ENCODE results near the gene PDCD6IP. TPM values are rescaled to one million over a fixed set of nuclear protein-coding genes. Genes with fewer than 3 reads are reported as not detected.

PDCD6IP gene
- total and polyA plus RNA-seq, 7 experiments from 2014 or later, result 60.3 to 221 (median 191) TPM

DNA sequence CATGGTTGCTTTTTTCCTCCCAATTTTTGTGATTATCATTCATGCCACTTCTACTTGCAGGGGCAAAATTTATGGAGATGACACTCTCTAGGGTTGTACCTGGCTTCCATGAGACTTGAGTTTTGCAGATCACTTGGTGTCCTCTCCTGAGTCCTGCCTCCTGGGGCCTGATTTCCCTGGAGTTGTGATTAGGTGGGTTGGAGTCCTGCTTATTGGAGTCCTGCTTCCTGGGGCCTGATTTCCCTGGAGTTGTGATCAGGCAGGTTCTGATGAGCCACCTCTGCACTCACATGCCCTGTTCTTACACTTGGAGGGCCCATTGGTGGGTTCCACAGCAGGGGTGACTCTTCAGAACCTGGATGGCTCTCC, 102.0 kb downstream of the PDCD6IP start:
- ATAC-seq (no peak), DNase-seq (no peak)
- Mint-ChIP-seq H3K4me1 (no peaks in the 10 kb centered on the region), H3K9me3 (peaks cover 0 to 2% (median 0%) of the 10 kb centered on the region in 11 donors), H3K4me3 (no peak overlapping the region), H3K27me3 (no peaks in the 10 kb centered on the region), H3K36me3 (no peaks in the 10 kb centered on the region), H3K27ac (no peak overlapping the region)
- CTCF ChIA-PET, result no interaction called here
- no peaks in the 10 kb centered on the region for H3K4me1 ChIP-seq (ENCODE audit: control insufficient read depth in 2 of 2, insufficient read depth in 2 of 2, low read length in 2 of 2)
- H3K4me3 ChIP-seq (ENCODE audit: low read length), result no peak overlapping the region
- POLR2A ChIA-PET, result no interaction called here
- H3K36me3 ChIP-seq (ENCODE audit: control insufficient read depth in 2 of 3, insufficient read depth in 3 of 3, low read length in 3 of 3), result no peaks in the 10 kb centered on the region
- intact Hi-C loops (cut with micrococcal nuclease), result no loop called here
- no peak overlapping the region for H3K27ac ChIP-seq (ENCODE audit: low read depth, low read length)
- no peaks in the 10 kb centered on the region for H3K27me3 ChIP-seq (ENCODE audit: control insufficient read depth in 2 of 2, insufficient read depth in 2 of 2, low read length in 2 of 2)
- H3K9me3 ChIP-seq (ENCODE audit: control insufficient read depth in 2 of 3, low read length in 3 of 3), result no peaks in the 10 kb centered on the region

DNA sequence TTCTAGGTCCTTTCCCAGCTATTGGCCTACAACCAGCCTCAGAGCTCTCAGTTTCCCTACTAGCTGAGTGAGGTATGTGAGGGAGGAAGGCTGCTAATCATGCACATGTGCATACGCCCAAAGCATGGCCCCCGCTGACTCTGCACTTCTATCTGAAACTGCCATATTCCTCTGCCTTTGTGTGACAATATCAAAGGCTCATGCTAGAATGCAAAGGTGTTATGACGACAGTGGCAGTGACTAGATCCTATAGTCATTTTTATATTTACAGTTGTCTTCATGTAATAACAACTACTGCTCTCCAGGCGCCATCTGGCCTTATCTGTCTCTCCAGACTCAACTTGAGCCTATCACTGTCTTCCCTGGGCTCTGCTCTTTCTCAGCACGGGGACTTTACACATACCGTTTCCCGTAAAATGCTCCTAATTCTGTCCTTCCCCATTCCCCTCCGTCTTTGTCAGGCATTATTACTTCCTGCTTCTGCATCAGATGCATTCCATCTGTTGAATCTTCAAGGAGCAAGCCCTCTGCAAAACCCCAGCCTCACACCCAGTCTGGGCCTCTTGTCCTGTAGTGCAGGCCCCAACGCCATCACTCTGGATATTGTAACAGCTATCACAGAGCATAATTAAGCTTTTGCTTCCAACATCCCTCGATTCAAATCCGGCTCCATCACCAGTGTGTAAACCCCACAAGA, 102.5 kb downstream of the PDCD6IP start:
- H3K27me3 ChIP-seq (ENCODE audit: control insufficient read depth in 2 of 2, insufficient read depth in 2 of 2, low read length in 2 of 2), result no peaks in the 10 kb centered on the region
- H3K4me1 ChIP-seq (ENCODE audit: control insufficient read depth in 2 of 2, insufficient read depth in 2 of 2, low read length in 2 of 2), result no peaks in the 10 kb centered on the region
- ChIA-PET POLR2A (no interaction called here), CTCF (no interaction called here)
- Mint-ChIP-seq H3K36me3 (no peaks in the 10 kb centered on the region), H3K9me3 (peaks cover 0 to 2% (median 0%) of the 10 kb centered on the region in 11 donors), H3K4me1 (no peaks in the 10 kb centered on the region), H3K27ac (no peak overlapping the region), H3K27me3 (no peaks in the 10 kb centered on the region), H3K4me3 (no peak overlapping the region)
- no peak overlapping the region for H3K4me3 ChIP-seq (ENCODE audit: low read length)
- no peaks in the 10 kb centered on the region for H3K9me3 ChIP-seq (ENCODE audit: control insufficient read depth in 2 of 3, low read length in 3 of 3)
- no peak for DNase-seq
- H3K36me3 ChIP-seq (ENCODE audit: control insufficient read depth in 2 of 3, insufficient read depth in 3 of 3, low read length in 3 of 3), result no peaks in the 10 kb centered on the region
- no peak overlapping the region for H3K27ac ChIP-seq (ENCODE audit: low read depth, low read length)
- intact Hi-C loops (cut with micrococcal nuclease), result no loop called here
- ATAC-seq, result no peak

DNA sequence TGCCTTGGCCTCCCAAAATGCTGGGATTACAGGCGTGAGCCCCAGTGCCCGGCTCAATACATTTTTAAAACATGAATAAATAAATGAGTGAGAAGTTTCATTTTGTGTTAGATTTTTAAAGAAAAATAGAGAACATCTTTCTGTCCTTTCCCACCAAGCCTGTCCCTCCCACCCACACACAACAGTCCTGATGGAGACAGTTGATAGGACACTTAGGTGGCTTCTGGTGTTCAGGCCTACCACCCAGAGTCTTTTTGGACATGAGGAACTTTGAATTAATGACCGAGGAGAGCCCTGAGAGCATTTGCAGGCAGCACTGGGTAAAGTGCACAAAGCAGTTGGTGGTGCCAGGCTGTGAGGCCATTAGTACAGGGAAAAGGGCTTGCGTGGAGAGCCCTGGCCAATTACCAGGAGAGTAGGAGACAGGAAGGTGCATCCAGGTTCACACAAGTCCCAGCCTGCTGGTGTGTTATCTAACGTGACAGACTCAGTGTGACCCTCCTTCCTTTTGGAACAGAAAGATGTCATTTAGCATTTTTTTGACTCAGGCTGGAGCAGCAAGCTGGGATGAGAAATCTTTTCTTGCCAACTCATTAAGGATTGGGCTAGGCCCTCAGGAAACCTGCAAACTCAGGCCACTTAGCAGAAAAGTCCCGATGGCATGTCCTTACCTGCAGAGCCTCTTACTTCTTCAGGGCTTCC, 103.6 kb downstream of the PDCD6IP start:
- CTCF ChIA-PET, result no interaction called here

DNA sequence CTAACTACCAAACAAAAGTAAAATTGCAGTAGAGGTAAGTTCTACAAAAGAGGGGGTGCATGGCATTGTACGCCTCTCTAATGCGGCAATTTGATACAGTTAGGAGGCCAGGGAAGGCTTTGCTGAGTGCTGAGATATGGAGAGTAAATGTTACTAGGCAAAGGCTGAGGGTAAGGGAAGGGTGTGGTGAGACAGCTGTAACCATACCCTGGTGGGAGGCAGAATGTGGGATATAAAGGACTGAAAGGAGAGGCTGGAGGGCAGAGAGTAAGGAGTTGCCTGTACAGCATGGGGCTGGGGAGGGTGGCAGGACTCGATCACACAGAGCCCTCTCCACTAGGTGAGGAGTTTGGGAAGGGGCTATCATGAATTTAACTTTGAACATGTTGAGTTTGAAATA, 106.3 kb downstream of the PDCD6IP start:
- CTCF ChIA-PET, result no interaction called here
- ATAC-seq (no peak), DNase-seq (no peak)
- Histone ChIP-seq H3K4me3 (ENCODE audit: low read length) (no peak overlapping the region), H3K4me1 (ENCODE audit: control insufficient read depth in 2 of 2, insufficient read depth in 2 of 2, low read length in 2 of 2) (no peaks in the 10 kb centered on the region), H3K27ac (ENCODE audit: low read depth, low read length) (no peak overlapping the region), H3K9me3 (ENCODE audit: control insufficient read depth in 2 of 3, low read length in 3 of 3) (no peaks in the 10 kb centered on the region), H3K36me3 (ENCODE audit: control insufficient read depth in 2 of 3, insufficient read depth in 3 of 3, low read length in 3 of 3) (no peaks in the 10 kb centered on the region), H3K27me3 (ENCODE audit: control insufficient read depth in 2 of 2, insufficient read depth in 2 of 2, low read length in 2 of 2) (no peaks in the 10 kb centered on the region)
- H3K9me3 Mint-ChIP-seq, result peaks cover 0 to 2% (median 0%) of the 10 kb centered on the region in 11 donors
- POLR2A ChIA-PET, result no interaction called here
- no peaks in the 10 kb centered on the region for H3K4me1 Mint-ChIP-seq
- H3K4me3 Mint-ChIP-seq, result no peak overlapping the region
- no peak overlapping the region for H3K27ac Mint-ChIP-seq
- no peaks in the 10 kb centered on the region for H3K36me3 Mint-ChIP-seq
- H3K27me3 Mint-ChIP-seq, result peaks cover 0 to under 1% (median 0%) of the 10 kb centered on the region in 5 donors
- intact Hi-C loops (cut with micrococcal nuclease), result no loop called here

More for the DNA sequence above, 103.6 kb downstream of the PDCD6IP start:
- Histone ChIP-seq H3K27ac (ENCODE audit: low read depth, low read length) (no peak overlapping the region), H3K4me1 (ENCODE audit: control insufficient read depth in 2 of 2, insufficient read depth in 2 of 2, low read length in 2 of 2) (no peaks in the 10 kb centered on the region), H3K4me3 (ENCODE audit: low read length) (no peak overlapping the region), H3K9me3 (ENCODE audit: control insufficient read depth in 2 of 3, low read length in 3 of 3) (no peaks in the 10 kb centered on the region), H3K27me3 (ENCODE audit: control insufficient read depth in 2 of 2, insufficient read depth in 2 of 2, low read length in 2 of 2) (no peaks in the 10 kb centered on the region), H3K36me3 (ENCODE audit: control insufficient read depth in 2 of 3, insufficient read depth in 3 of 3, low read length in 3 of 3) (no peaks in the 10 kb centered on the region)
- Mint-ChIP-seq H3K4me3 (no peak overlapping the region), H3K36me3 (no peaks in the 10 kb centered on the region), H3K27me3 (no peaks in the 10 kb centered on the region), H3K27ac (no peak overlapping the region), H3K4me1 (no peaks in the 10 kb centered on the region), H3K9me3 (peaks cover 0 to 2% (median 0%) of the 10 kb centered on the region in 11 donors)
- intact Hi-C loops (cut with micrococcal nuclease), result no loop called here
- DNase-seq (no peak), ATAC-seq (no peak)
- POLR2A ChIA-PET, result no interaction called here

- Histone ChIP-seq H3K27ac (ENCODE audit: low read depth, low read length) (no peak overlapping the region), H3K4me1 (ENCODE audit: control insufficient read depth in 2 of 2, insufficient read depth in 2 of 2, low read length in 2 of 2) (no peaks in the 10 kb centered on the region), H3K9me3 (ENCODE audit: control insufficient read depth in 2 of 3, low read length in 3 of 3) (no peaks in the 10 kb centered on the region), H3K27me3 (ENCODE audit: control insufficient read depth in 2 of 2, insufficient read depth in 2 of 2, low read length in 2 of 2) (no peaks in the 10 kb centered on the region), H3K36me3 (ENCODE audit: control insufficient read depth in 2 of 3, insufficient read depth in 3 of 3, low read length in 3 of 3) (no peaks in the 10 kb centered on the region), H3K4me3 (ENCODE audit: low read length) (no peak overlapping the region)
- H3K36me3 Mint-ChIP-seq, result no peaks in the 10 kb centered on the region
- intact Hi-C loops (cut with micrococcal nuclease), result no loop called here
- ChIA-PET CTCF (no interaction called here), POLR2A (no interaction called here)
- H3K4me3 Mint-ChIP-seq, result no peak overlapping the region
- no peak for ATAC-seq
- peaks cover 0 to 2% (median 0%) of the 10 kb centered on the region in 11 donors for H3K9me3 Mint-ChIP-seq
- H3K27ac Mint-ChIP-seq, result no peak overlapping the region
- no peaks in the 10 kb centered on the region for H3K4me1 Mint-ChIP-seq
- DNase-seq, result no peak
- H3K27me3 Mint-ChIP-seq, result peaks cover 0 to 3% (median 0%) of the 10 kb centered on the region in 5 donors
Measured at GRCh38 chr3:33908250-33908851, 109.9 kb downstream of the PDCD6IP start.

DNA sequence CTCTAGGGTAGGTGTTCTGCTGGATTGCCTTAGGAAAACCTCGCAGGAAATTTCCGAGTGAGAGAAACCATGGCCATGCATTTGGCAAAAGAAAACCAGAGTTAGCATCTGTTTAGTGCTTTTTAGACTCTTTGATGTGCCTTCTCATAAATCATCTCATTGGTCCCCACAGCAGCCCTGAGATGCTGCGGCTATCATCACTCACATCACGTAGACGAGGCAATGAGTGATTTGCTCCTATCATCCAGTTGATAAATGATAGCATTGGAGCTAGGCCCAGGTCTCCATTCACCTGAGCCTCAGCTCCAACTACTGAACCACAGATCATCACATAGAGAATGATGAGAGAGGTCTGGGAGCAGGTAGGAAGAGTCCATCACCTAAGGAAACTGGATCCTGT, 111.1 kb downstream of the PDCD6IP start:
- H3K9me3 ChIP-seq (ENCODE audit: control insufficient read depth in 2 of 3, low read length in 3 of 3), result no peaks in the 10 kb centered on the region
- Mint-ChIP-seq H3K9me3 (no peaks in the 10 kb centered on the region), H3K36me3 (no peaks in the 10 kb centered on the region), H3K4me1 (no peaks in the 10 kb centered on the region), H3K27ac (no peak overlapping the region), H3K4me3 (no peak overlapping the region), H3K27me3 (peaks cover 0 to 3% (median 0%) of the 10 kb centered on the region in 5 donors)
- ATAC-seq, result no peak
- H3K27ac ChIP-seq (ENCODE audit: low read depth, low read length), result no peak overlapping the region
- DNase-seq, result no peak
- POLR2A ChIA-PET, result no interaction called here
- H3K36me3 ChIP-seq (ENCODE audit: control insufficient read depth in 2 of 3, insufficient read depth in 3 of 3, low read length in 3 of 3), result no peaks in the 10 kb centered on the region
- no peaks in the 10 kb centered on the region for H3K4me1 ChIP-seq (ENCODE audit: control insufficient read depth in 2 of 2, insufficient read depth in 2 of 2, low read length in 2 of 2)
- intact Hi-C loops (cut with micrococcal nuclease), result no loop called here
- CTCF ChIA-PET, result no interaction called here
- no peaks in the 10 kb centered on the region for H3K27me3 ChIP-seq (ENCODE audit: control insufficient read depth in 2 of 2, insufficient read depth in 2 of 2, low read length in 2 of 2)
- H3K4me3 ChIP-seq (ENCODE audit: low read length), result no peak overlapping the region

DNA sequence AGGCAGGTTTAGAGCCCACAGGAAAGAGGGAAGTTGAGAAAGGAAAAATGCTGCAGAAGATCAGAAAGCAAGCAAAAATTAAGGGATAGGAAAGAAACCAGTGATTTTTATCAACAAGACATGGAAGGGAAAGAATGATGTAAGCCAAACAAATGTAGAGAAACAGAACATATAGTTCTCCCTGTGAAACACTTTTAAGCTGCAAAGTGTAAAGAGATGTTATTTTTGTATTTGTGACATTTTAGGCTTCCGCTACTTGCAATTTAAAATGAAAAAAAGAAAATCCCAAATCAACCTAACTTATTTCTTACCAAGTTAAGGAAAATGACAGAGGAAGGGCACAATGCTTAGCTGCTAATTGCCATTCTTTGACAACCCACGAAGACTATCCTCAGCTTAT, 111.6 kb downstream of the PDCD6IP start:
- H3K27me3 ChIP-seq (ENCODE audit: control insufficient read depth in 2 of 2, insufficient read depth in 2 of 2, low read length in 2 of 2), result no peaks in the 10 kb centered on the region
- Mint-ChIP-seq H3K4me3 (no peak overlapping the region), H3K9me3 (no peaks in the 10 kb centered on the region), H3K4me1 (no peaks in the 10 kb centered on the region), H3K27ac (no peak overlapping the region), H3K36me3 (no peaks in the 10 kb centered on the region), H3K27me3 (peaks cover 0 to 3% (median 0%) of the 10 kb centered on the region in 5 donors)
- no peaks in the 10 kb centered on the region for H3K9me3 ChIP-seq (ENCODE audit: control insufficient read depth in 2 of 3, low read length in 3 of 3)
- ChIA-PET CTCF (no interaction called here), POLR2A (no interaction called here)
- H3K4me1 ChIP-seq (ENCODE audit: control insufficient read depth in 2 of 2, insufficient read depth in 2 of 2, low read length in 2 of 2), result no peaks in the 10 kb centered on the region
- intact Hi-C loops (cut with micrococcal nuclease), result no loop called here
- H3K36me3 ChIP-seq (ENCODE audit: control insufficient read depth in 2 of 3, insufficient read depth in 3 of 3, low read length in 3 of 3), result no peaks in the 10 kb centered on the region
- no peak overlapping the region for H3K27ac ChIP-seq (ENCODE audit: low read depth, low read length)
- no peak overlapping the region for H3K4me3 ChIP-seq (ENCODE audit: low read length)
- no peak for ATAC-seq
- no peak for DNase-seq

Data from naive thymus-derived CD4-positive, alpha-beta T cell (primary cell).